Left cardiac atrium (tissue), 4 donors: ENCODE results near the gene USP34. TPM values are rescaled to one million over a fixed set of nuclear protein-coding genes. Genes with fewer than 3 reads are reported as not detected.
"Not testable (repeated sequence)": the region's sequence is repeated elsewhere in the genome, so short reads cannot be mapped to it uniquely, and the experiment has no call there.

Source experiments
- ATAC-seq, 2 donors: fragments of 200-7000 bp; cut with Tn5 transposase; one replicate each; pipeline ENCODE4 v1.9.1; 2020; ENCODE audit warnings: mild to moderate bottlenecking in 2 of 2, moderate library complexity in 2 of 2
- DNase-seq: peaks from one replicate; pipeline ENCODE4 v3.0.0-alpha.2; 2020
- intact Hi-C, 2 donors: fragments of 100-400 bp; cut with DNase I; formaldehyde crosslinking; loops; one replicate each; pipeline versions ENCODE4 v1.14.1 to v1.15.1; 2022 to 2023
- total RNA-seq, 2 donors: library from RNA; stranded (reverse); fragmentation: NEBNext Ultra II Directional; extraction: Animal tissue kit (Norgen Biotek cat#: 25700); gene quantifications; one replicate each; pipeline ENCODE4 v1.2.1, GENCODE V29; 2021
- donor health status: DM: no; HTN: yes; CAD: no.
- donor health status: DM: no; HTN: yes; CAD: no; lungs with severe emphysema.
- donor health status: DM: yes; HTN: yes; CAD: no.
- donor health status: Dilated cardiomyopathy.

Gene USP34
- total RNA-seq, 2 donors from 2014 or later = 44.1 to 60.4 TPM

- intact Hi-C loops = no loop called here
- no peak for ATAC-seq
- DNase-seq = no peak
Observed at GRCh38 chr2:61222567-61222966, 248.3 kb downstream of the USP34 start.

- intact Hi-C loops = no loop called here
- ATAC-seq (no peak), DNase-seq (no peak)
Observed at GRCh38 chr2:61221819-61222218, 249.1 kb downstream of the USP34 start.

- ATAC-seq (no peak), DNase-seq (no peak)
- intact Hi-C loops = no loop called here
Observed at GRCh38 chr2:61220768-61221167, 250.1 kb downstream of the USP34 start.

DNA sequence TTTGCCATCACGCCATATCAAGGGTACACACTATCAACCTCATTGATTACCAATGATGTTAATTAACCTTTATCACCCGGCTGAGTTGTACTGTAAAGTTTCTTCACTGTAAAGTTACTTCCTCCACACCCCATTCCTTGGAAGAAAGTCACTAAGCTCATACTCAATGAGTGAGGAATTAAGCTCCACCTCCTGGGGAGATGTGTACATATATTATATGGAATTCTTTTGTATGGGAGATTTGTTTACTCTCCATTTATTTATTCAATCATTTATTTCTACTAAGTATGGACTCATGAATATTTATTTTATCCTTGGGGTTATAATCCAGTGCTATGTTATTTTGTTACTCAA lies 252.1 kb downstream of the USP34 start:
- ATAC-seq (no peak), DNase-seq (no peak)
- intact Hi-C loops = no loop called here

GRCh38 chr2:61218076-61218816 lies 252.6 kb downstream of the USP34 start:
- intact Hi-C loops = no loop called here
- DNase-seq = no peak
- no peak for ATAC-seq

GRCh38 chr2:61214171-61214570 lies 256.7 kb downstream of the USP34 start:
- DNase-seq (no peak), ATAC-seq (no peak)
- intact Hi-C loops = no loop called here

GRCh38 chr2:61210332-61210981 lies 260.4 kb downstream of the USP34 start:
- intact Hi-C loops = no loop called here
- peak; percentile 55 to 95 for ATAC-seq

DNA sequence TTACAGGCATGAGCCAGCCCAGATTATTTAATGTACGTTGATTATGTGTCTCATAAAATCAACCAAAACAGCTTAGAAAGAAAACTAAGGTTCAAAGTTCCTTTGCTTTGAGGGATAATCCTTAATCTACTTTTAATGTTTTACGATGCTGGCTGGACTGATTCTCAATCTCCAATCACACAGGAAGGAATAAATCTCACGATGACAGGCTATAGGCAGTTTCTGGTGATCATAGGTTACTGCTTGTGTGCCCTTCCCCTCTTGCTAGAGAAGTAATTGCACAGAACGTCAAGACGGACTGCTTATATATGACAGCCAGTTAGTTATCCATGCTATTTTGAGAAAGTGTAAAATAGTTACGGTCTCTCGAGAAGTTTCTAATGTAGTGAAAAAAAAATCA lies 265.8 kb downstream of the USP34 start:
- intact Hi-C loops = no loop called here
- ATAC-seq = no peak
- no peak for DNase-seq

More at GRCh38 chr2:61210332-61210981, 260.4 kb downstream of the USP34 start:
- DNase-seq = no peak

- intact Hi-C loops = no loop called here
- DNase-seq (no peak), ATAC-seq (no peak)
Observed at GRCh38 chr2:61196671-61197070, 274.2 kb downstream of the USP34 start.

GRCh38 chr2:61194646-61195045 lies 276.2 kb downstream of the USP34 start:
- DNase-seq, ATAC-seq, intact Hi-C loops: not testable (repeated sequence)

- intact Hi-C loops = no loop called here
Observed at GRCh38 chr2:61193670-61194561, 277.0 kb downstream of the USP34 start.

DNA sequence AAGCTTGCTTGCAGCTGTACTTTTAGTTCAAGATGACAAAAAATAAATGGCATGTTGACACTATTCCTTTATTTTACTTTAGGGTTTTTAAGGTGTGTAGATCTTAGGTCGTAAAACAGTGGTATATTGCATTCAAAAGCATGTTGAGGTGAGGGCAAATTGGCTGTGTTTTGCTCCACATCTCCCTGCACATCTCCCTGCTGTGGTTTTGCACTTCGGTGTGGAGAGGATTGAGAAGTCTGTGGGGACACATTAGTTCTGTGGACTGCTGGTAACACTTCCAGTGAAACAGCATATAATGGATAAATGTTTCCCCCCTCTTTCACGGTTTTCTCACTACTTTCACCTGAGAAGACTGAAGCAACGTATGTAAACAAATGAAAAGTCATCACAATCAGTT lies 283.8 kb downstream of the USP34 start:
- intact Hi-C loops = no loop called here
- ATAC-seq (no peak), DNase-seq (no peak)

More at GRCh38 chr2:61193670-61194561, 277.0 kb downstream of the USP34 start:
- peak in 1 of 2 donors; percentile 34 for ATAC-seq
- no peak for DNase-seq

DNA sequence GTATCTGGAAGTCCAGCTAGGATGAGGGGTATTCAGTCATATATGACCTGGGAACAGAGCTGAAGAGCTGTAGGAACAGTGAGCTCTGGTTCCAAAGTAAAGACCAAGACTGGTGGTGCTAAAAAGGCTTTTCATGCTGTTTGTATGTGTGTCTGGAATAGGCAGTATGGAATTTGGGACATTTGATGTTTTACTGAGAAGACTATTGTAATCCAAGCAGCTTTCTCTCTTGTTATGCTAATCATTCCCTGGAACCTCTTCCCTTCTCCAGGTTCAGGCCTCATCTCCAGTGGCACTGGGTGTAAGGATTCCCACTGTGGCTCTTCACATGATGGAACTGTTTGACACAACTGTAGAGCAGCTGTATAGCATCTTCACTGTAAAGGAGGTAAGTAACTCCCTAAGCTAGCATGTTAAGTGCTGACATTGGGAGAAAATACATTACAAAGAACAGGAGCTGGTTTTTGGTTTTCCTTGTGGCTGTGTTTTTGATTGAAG lies 285.6 kb downstream of the USP34 start:
- intact Hi-C loops = no loop called here
- ATAC-seq (no peak), DNase-seq (no peak)

- intact Hi-C loops = no loop called here
- no peak for DNase-seq
- ATAC-seq = no peak
Observed at GRCh38 chr2:61184263-61184662, 286.6 kb downstream of the USP34 start.

DNA sequence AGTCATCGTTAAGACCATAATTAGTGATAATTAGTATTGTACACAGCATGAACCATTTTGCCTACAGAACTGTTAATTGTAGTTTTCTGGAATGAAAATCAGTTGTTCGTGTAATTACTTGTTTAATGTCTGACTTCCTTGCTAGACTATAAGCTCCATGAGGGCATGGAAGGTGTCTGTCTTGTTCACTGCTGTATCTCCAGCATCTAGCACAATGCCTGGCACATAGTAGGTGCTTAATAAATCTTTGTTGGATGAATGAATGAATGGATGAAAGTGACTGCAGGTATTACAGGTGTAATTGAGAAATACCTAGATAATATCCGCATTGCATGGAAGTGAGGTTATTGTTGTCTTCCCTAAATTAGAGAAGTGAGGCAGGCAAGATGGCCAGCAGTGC lies 287.1 kb downstream of the USP34 start:
- DNase-seq (no peak), ATAC-seq (no peak)
- intact Hi-C loops = no loop called here

DNA sequence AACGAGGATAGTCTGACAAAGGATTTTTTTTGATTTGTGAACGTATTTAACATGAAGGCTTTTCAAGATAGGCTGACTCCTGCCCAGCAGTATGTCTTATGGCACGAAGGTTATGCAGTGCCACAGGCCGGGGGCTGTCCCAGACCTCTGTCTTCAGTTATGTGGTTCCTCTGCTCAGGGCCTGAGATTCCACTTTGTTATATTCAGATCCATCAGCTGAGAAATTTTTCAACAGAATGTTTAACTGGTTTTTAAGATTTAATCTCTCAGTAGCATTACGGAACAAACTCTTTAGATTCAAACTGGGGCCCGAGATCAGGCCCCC lies 288.9 kb downstream of the USP34 start:
- no peak for ATAC-seq
- DNase-seq = no peak
- intact Hi-C loops = no loop called here

GRCh38 chr2:61181382-61182058 lies 289.4 kb downstream of the USP34 start:
- ATAC-seq (no peak), DNase-seq (no peak)
- intact Hi-C loops = no loop called here

DNA sequence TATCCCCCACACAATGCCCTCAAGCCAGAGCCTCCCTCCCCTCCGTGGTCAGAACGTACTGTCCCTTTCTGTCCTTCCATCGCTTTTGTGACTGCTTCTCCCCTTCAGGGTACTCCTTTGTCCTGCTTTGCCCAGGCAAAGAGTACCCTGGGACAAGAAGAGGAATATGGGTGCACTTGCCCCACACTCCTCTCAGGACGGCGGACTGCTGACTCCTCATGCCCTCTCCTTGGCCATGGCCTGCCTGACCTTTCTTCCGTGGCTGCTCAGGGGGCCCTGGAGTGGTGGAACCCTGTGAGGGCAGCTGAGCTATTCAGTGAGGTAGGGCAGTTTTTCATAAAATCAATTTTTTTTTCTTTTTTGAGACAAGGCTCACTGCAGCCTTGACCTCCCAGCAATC lies 290.2 kb downstream of the USP34 start:
- intact Hi-C loops = no loop called here
- ATAC-seq = no peak
- no peak for DNase-seq
